DMS114 treated with DMSO at 0.1 percent for 48 hours (cell line): ENCODE data around the gene C3orf49.

Experiments
- DNase-seq: peaks from one replicate; lab custom pipeline; 2025; ENCODE audit not compliant: unreplicated experiment; lab: John Stamatoyannopoulos, UW

Gene C3orf49, protein sequence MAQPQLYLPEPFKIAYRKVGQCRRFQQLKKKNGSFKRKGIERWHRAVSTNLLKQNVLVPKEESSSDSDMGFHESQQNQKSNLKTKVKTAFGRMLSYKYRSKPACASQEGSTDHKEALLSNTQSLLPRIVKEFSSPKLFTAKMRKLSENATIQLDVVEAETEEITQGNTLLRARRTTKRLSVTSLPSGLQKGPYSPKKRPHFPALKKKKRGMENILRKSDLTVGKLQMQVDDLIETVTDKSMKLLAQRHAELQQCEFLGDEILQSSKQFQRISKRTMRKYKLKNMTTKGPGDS

DNA sequence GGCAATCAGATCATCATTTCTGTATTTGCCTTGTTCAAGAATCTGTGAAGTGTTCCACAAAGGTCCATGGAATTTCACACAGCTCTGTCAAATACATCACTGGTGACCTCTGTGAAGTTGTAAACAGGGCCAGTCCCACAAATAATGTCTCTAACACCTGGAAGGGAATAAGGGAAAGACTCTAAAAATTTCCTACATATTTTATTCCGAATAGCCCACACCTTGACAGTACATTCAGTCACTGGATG lies at the start of gene C3orf49:
C3orf49 (plus strand) TSS at position 149 of the 248 bp plus-strand sequence. CDS start 173 bp downstream, outside the sequence.
- DNase-seq = no peak

DNA sequence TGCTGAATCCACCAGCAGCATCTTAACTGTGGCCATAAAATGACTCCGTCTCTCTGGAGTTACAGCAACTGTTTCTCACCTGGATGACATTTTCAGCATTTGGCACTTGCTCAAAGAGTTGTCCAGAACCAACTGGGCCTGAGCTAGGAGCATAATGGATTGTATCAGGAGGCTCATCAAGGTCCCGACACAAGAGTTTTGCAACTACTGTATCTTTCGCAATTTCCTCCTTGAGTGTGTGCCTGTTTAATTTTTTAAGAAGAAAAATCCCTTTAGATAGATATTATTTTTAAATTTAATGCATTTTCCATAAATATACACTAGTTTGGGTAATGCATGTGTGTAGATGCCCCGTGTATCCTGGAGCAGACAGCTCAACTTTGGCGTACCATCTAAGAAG lies 44.3 kb upstream of the C3orf49 start:
- no peak for DNase-seq

DNA sequence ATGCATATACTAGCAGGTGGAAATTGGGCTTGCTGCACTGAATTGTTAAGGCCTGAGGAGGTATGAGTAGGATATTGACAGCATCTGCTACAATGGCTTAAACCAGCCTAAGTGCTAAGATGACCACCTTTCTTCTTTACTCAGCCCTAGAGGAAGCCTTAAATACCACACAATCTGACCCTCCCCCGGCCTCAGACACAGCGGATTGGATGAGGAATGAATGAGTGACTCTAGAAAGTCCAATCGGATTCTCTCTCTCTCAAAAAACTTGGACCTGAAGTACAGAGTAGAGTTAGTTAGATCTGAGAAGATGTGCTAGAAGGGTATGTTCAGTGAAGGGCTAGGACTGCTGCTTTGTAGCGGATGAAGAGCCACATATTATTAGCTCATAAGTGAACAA lies 39.9 kb upstream of the C3orf49 start:
- no peak for DNase-seq

DNA sequence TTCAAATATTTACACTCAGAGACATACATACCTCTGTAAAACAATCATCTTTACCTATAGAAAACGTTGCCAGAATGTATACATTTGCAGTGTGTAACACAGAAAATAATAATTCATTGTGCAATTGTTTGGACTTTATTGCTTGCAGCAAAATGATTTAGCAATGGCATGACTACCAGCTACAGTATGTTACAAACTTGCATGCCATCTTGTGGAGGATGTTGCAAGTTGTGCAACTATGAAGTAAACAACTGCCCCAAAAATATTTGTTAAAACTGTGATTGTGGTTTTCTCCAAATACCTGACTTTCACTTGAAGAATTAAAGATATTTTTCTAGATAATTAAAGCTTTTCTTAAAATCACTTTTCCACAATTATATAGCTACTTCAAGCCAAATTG lies 27.1 kb upstream of the C3orf49 start:
- no peak for DNase-seq

DNA sequence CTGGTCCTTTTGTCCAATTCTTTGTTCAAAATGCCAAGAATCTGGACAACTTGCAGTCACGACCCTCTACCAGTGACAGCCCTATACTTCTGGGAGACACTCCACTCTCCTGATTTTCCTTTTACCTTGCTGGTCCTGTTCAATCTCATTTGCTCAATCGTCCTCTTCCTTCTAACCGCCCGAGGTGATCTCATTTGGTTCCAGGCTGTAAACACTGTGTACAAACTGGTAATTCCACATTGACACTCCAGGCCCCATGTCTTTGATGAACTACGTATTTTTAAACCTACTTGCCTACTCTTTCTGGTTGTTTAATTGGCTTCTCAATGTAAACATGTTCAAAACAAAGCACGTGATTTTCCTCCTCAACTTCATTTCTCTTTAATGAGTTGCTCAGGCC lies 23.7 kb upstream of the C3orf49 start:
- no peak for DNase-seq

DNA sequence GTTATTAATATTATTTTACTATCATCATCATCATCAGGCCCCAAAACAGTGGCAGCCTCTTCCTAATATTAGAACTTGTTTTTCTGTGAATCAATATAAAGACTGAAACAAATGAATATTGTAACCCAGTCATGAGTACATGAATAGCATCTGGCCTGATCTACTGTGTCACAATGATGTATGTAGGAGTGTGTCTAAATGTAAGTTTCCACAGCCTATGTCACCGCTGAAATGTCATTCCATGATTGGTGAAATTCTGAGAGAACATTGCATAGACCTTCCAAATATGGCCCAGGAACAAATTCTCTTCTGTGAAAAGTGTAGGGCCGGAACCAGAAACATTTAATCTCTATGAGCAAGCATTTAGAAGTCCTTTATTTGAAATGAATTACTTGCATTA lies 20.6 kb upstream of the C3orf49 start:
- DNase-seq = no peak

DNA sequence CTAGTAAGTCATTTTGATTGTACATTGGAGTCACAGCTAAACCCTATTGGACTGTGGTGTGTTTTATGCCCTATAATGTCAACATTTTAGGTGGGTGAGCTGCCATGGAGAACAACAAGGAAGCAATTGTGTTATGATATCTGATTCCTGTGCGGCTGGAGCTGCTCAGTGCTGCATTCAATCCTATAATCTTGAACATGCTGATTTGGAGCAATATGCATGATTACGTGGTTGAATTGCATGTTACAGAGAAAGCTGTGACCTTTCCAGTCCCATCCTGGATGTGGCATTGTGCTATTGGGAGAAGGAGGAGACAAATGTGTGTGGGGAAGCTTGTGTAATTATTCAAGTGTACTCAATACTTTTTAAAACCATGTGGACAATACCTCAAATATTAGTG lies 20.1 kb upstream of the C3orf49 start:
- DNase-seq = no peak

DNA sequence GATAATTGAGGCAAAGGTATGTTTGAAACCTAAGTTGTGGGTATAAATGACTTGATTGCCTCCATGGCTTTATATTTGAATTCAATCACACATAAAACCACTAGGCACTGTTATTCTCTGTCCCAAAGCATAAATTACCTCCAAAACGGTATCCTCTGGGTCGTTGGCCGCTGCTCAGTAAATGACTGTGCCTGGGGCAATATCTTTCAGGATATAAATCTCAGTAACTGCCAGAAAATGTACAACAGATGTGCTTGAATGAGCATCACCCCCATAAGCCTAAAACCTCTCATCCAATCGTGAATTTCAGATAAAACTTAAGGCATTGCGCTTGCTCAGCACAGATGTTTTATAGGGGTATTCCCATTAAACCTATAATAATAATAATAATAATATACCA lies 19.0 kb upstream of the C3orf49 start:
- no peak for DNase-seq

DNA sequence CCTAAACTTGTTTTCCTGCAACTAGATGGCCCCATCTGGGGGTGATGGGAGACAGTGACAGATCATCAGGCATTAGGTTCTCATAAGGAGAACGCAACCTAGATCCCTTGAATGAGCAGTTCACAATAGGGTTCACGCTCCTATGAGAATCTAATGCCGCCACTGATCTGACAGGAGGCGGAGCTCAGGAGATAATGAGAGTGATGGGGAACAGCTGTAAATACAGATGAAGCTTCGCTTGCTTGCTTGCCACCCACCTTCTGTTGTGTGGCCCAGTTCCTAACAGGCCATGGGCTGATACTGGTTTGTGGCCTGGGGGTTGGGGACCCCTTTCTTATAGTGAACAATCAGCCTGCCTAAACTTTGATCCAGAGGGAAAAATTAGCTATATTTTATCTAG lies 15.2 kb upstream of the C3orf49 start:
- no peak for DNase-seq

DNA sequence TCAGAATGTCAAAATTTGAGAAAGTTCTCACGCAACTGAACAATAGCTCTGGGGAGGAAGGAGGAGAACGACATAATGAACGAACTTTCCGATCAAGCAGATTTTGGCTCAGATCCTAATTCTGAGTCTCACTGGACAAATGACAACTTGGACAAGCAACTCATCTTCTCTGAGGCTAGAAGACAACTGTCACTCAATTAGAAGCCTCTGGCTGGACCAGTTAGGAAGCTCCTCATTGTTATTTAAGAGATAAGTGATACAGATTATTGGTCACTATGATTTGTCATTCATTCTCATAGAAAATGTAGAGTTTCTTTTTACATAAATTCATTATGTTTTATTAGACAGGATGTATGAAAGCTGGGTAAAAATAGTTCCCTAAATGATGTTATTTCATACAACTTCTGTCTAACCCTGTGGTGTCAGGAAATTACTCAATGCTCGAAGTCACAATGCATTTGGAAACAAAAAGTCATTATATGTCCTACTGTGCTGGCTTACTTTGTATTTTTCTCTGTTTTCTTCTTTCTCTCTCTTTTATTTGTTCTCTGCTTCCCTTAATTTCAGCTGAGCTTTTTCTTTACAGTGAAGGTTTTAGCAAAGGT lies 11.0 kb upstream of the C3orf49 start:
- no peak for DNase-seq

DNA sequence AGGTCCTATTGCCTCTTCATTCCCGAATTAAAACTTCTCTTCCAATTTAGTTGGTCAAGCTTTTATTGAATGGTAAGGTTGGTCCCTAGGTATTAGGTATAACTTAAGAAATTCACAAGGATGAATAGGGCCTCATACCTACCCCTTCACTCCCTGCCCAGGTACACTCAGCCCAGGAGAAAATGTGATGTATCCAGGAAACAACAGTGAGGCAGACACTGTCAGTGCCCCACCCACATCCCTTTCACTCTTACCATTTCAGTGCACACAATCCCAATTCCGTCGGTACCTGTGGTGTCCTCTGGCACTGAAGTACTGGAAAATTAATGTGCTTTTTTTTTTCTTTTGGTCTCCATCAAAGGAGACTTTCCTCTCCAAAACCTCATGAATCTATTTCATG lies 10.5 kb upstream of the C3orf49 start:
- no peak for DNase-seq

DNA sequence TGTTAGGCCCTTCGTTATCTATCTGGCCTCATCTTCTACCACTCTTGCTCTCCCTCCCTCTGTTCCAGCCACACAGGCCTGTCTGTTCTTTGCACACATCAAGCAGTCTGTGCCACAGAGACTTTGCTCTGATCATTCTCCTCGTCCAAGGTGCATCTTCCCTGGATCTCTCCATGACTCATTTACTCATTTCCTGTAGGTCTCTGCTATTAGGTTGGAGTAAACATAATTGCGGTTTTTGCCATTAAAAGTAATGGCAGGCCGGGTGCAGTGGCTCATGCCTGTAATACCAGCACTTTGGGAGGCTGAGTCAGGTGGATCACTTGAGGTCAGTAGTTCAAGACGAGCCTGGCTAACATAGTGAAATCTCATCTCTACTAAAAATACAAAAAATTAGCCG lies 9.5 kb upstream of the C3orf49 start:
- DNase-seq = no peak

DNA sequence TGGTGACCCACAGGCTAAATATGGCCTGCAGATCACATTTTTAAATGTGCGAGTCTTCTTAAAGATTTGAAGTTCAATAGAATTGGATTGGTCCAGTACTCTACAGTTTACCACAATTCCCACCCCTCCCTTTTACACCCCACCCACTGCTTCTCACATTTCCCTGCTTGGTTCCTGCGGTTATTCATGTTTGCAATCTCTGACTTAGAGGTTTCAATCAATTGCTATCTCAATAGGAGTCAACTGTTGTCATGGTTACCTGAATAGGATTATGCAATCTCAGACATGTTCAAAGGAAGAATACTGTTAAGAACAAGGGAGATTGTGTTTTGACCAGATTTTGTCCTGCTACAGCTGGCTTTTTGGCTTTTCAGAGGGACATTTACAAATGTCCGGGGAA lies 4.9 kb upstream of the C3orf49 start:
- no peak for DNase-seq

DNA sequence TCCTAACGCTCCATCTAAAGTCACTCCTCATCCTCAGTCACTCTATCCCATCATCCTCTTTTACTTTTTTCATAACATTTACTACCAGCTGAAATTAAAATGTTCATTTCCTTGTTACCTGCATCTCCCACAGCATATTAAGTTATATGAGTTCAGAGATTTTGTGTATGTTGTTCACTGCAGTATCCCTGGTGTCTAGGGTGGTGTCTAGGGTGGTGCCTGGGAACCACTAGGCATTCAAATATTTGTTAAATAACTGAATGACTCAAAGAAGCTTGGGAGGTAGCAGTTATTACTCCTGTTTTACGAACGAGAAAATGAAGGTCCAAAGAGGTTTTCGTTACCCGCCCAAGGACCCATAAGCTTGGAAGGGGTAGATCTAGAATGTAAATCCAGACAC lies 1.9 kb upstream of the C3orf49 start:
- no peak for DNase-seq

DNA sequence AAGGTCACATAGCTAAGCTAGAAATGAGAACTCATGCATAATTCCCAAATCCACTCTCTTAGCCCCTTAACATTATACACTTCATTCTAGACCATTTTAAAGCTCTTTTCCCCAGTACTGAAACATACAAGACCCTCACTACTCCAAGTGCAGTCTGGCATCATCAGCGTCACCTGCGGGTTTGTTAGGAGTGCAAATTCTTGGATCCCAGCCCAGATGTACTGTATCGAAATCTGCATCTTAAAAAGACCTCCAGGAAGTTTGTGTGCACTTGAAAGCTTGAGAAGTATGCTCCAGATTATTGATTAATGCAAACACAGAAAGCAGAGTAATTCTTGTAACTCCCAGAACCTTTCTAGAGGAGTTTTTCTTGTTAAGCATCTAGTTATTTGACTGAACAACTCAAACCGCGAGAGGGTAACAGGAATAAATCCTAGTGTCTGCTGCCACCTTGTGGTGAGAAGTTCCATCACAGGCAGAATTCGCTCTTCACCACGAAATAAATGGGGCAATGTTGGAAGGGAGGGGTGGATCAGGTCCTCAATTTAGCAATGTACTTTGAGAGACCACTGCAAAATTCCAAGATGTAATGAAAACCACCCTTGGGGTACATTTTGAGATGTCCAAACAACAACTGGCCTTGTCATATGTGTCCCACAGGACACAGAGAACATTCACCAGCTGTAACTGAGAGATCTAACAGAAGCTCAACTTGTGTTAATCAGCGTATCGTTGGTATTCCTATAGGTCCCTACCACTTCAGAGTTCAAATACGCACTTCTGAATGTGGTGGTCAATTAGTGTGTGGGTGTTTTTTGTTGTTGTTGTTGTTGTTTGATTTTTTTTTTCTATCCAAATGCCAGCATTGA lies 583 bp upstream of the C3orf49 start:
- DNase-seq = peak; percentile 31

DNA sequence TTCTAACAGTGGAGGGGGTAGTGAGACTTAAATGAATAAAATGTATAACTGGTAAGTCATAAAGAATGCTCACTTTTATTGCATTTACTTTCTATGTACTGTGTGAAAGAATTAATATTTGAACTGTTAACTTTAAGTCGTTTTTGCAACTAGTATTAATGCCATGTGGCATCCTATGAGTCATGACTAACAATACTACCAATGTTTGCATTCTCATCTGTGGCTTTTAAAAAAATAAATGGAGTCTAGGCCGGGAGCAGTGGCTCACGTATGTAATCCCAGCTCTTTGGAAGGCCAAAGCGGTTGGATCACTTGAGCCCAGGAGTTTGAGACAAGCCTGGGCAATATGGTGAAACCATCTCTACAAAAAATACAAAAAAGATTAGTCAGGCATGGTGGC lies 5.2 kb downstream of the C3orf49 start:
- DNase-seq = no peak

DNA sequence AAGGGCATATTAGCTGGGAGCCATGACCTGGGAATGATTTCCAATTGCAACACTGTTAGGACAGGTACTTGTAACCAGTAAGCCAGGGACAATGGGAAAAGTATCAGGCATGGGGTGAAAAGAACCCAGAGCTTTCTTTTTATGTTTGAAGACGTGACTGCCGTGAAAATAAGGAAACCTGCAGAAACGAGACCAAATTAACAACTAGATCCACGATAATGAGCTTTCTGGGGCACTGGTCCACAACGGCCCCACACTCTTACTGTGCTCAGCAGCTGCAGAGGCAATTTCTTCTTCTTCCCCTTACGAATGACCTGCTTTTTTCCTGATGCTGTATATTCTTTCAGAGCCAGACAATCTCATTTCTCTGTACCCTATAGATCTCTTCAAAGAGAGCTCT lies 11.4 kb downstream of the C3orf49 start:
- no peak for DNase-seq

DNA sequence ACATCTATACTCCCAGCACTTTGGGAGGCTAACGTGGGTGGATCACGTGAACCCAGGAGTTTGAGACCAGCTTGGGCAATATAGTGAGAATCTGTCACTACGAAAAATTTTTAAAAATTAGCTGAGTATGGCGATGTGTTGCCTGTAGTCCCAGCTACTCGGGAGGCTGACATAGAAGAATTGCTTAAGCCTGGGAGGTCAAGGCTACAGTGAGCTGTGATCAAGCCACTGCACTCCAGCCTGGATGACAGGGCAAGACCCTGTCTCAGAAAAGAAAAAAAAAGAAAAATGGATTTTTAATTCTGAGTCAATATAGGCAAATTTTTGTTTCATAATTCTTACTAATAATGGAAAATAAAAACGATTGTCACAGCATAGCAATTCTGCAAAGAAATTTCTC lies 13.3 kb downstream of the C3orf49 start:
- no peak for DNase-seq

DNA sequence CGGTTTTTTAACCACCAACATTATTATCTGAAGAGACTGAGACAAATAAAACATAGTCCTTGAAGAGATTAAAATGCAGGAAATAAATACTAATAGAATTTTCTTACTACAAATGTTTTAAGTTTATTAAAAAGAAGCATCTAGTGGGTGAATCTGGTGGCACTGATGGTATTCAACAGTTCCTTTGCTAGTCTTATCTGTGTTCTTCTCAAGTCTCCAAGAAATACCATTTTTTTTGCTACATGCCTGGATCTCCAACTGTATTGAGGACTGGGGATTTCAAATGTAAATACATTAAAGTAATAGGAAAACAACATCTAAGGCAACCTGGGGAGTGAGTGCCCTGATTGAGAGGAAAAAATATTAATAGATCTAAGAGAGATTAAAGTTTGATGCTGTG lies 22.6 kb downstream of the C3orf49 start:
- no peak for DNase-seq

DNA sequence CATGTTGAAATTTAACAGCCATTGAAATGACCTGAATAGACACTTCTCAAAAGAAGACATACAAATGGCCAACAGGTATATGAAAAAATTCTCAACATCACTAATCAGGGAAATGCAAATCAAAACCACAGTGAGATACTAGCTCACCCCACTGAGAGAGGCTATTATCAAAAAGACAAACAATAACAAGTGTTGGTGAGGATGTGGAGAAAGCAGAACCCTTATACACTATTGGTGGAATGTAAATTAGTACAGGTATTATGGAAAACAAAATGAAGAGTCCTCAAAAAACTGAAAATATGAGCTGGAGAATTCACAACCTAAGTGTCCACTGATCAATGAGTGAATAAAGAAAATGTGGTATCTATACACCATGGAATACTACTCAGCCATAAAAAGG lies 23.0 kb downstream of the C3orf49 start:
- DNase-seq = no peak

DNA sequence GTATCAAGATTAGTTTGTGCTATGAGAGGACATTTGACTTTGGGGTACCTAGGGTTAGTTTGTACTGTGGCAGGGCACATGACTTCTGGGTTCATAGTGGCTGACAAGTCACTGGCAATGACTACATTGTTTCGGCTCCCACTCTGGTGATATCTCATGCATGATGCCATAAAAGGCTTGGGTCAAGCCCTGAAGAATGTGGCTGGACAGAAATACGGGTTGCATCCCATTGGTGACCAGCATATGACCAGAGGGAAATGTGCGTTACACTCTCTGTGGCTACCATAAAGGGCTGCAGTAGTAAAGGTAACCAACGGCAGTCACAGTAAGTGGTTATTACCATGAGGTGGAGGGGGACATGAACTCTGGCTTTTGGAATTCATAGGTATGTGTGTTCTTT lies 26.1 kb downstream of the C3orf49 start:
- DNase-seq = no peak

DNA sequence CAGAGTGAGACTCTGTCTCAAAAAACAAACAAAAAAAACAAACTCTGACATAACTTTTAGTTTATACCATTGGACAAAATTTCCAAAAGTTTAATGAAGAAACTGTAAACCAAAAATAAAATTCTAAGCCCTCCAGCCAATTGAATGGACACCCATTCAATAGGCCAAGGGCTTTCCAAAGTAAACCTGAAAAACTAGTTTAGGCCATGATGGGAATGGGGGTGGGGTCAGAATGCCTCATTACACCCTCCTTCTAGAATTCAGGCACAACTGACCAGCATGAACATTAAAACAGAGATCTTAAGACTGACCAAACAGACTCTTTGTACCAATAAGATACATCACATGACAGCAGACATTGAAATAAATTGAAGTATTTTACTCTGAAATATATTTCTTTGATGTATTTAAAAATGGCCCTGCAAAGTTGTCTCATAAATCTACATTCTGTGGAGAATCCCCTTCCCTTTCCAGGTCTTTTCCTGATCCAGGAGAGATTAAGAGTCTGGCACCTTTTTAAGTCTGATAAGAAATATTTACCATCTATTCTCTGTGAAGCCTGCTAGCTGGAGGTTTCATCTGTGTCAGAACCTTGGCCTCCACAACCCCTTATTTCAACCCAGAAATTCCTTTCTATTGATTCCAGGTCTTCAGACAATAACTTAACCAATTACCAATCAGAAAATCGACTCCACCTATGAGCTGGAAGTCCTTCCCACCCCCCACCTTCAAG lies 28.8 kb downstream of the C3orf49 start:
- DNase-seq = no peak
